HCT116 (cell line): ENCODE data around the gene RASGRF2. TPM values are rescaled to one million over a fixed set of nuclear protein-coding genes. Genes with fewer than 3 reads are reported as not detected.

ENCODE experiments used
- ATAC-seq: fragments of 200-7000 bp; cut with Tn5 transposase; 2 replicates; pipeline ENCODE4 v1.9.1; 2020; ENCODE audit warnings: mild to moderate bottlenecking, moderate library complexity
- BruUV-seq: library from RNA; stranded (reverse); fragments of 400-500 nt; replicated peaks from 2 replicates; lab custom pipeline; 2021; lab: Mats Ljungman, UMichigan
- CTCF ChIA-PET: fragments of 300-600 bp; sonication (Branson Sonifier 250); formaldehyde crosslinking; loops from one replicate; lab custom pipeline; 2021; ENCODE audit warnings: antibody characterized with exemption; lab: Charles Lee
- POLR2A ChIA-PET: fragments of 300-600, 350-600 bp; sonication (Branson Sonifier 250); formaldehyde crosslinking; loops from one replicate; lab custom pipeline; 2021; ENCODE audit warnings: antibody characterized with exemption; lab: Charles Lee
- RAD21 ChIA-PET, 2 experiments: fragments of 300-600 bp; sonication (Branson Sonifier 250); formaldehyde crosslinking; loops; one replicate each; lab custom pipeline; 2023; ENCODE audit warnings: low total read pairs in 2 of 2; ENCODE audit not compliant: uncharacterized antibody in 2 of 2, unreplicated experiment in 2 of 2, low non-redundant PET in 1 of 2; lab: Charles Lee
- DNase-seq: peaks from one replicate; pipeline ENCODE4 v3.0.0-alpha.2; 2010; ENCODE audit warnings: low read depth, low spot score
- H2AFZ ChIP-seq: fragments of 200-600 bp; shearing (Covaris generic), sonication (generic); 2 replicates; pipeline ENCODE4 v1.6.1; 2017; ENCODE audit warnings: low read depth, mixed run types, mixed read lengths, antibody characterized with exemption, low read length; ENCODE audit not compliant: poor library complexity, severe bottlenecking
- H3K27ac ChIP-seq: 2 replicates; pipeline ENCODE4 v1.5.1; 2012; ENCODE audit warnings: low read depth, low read length
- H3K27me3 ChIP-seq: fragments of 200-600 bp; sonication (generic); 2 replicates; pipeline ENCODE4 v1.6.1; 2016; ENCODE audit warnings: mixed run types, low read length, mixed read lengths; ENCODE audit not compliant: insufficient read depth
- H3K36me3 ChIP-seq, 2 experiments: fragments of 200-500 bp in 1 of 2; fragments of 200-600 bp in 1 of 2; sonication (Bioruptor generic) in 1 of 2; sonication (generic) in 1 of 2; 2 replicates each; pipeline versions ENCODE4 v1.5.1 to v1.6.1; 2014 to 2016; ENCODE audit warnings: low read length in 2 of 2, inconsistent platforms in 1 of 2, mixed read lengths in 1 of 2, mixed run types in 1 of 2; ENCODE audit not compliant: insufficient read depth in 2 of 2, control insufficient read depth in 1 of 2
- H3K4me1 ChIP-seq, 2 experiments: fragments of 200-600 bp in 1 of 2; sonication (generic) in 1 of 2; 2 replicates each; pipeline versions ENCODE4 v1.5.1 to v1.6.1; 2012 to 2017; ENCODE audit warnings: low read length in 2 of 2, inconsistent platforms in 1 of 2, mild to moderate bottlenecking in 1 of 2, mixed read lengths in 1 of 2, mixed run types in 1 of 2, moderate library complexity in 1 of 2; ENCODE audit not compliant: insufficient read depth in 2 of 2, control insufficient read depth in 1 of 2
- H3K4me2 ChIP-seq: fragments of 200-600 bp; sonication (generic); 2 replicates; pipeline ENCODE4 v1.6.1; 2017; ENCODE audit warnings: mixed run types, low read length, mixed read lengths
- H3K4me3 ChIP-seq, 2 experiments: fragments of 200-600 bp in 1 of 2; sonication (generic) in 1 of 2; replicated peaks in 1 of 2; 2 replicates each; pipeline ENCODE4 v1.5.1; 2011 to 2016; ENCODE audit warnings: low read length in 2 of 2, control low read depth in 1 of 2, low read depth in 1 of 2, mild to moderate bottlenecking in 1 of 2, mixed read lengths in 1 of 2, mixed run types in 1 of 2
- H3K79me2 ChIP-seq: fragments of 200-600 bp; sonication (generic); 2 replicates; pipeline ENCODE4 v1.6.1; 2017; ENCODE audit warnings: mild to moderate bottlenecking, mixed run types, low read length, moderate library complexity, mixed read lengths; ENCODE audit not compliant: insufficient read depth
- H3K9ac ChIP-seq: fragments of 200-600 bp; sonication (generic); 2 replicates; pipeline ENCODE4 v1.6.1; 2016; ENCODE audit warnings: low read length, mixed read lengths
- H3K9me2 ChIP-seq: fragments of 200-600 bp; sonication (generic), shearing (Covaris generic); 2 replicates; pipeline ENCODE4 v1.6.1; 2017; ENCODE audit warnings: mixed run types, mild to moderate bottlenecking, moderate library complexity; ENCODE audit not compliant: insufficient read depth
- H3K9me3 ChIP-seq, 2 experiments: fragments of 200-500 bp in 1 of 2; fragments of 200-600 bp in 1 of 2; sonication (Bioruptor generic) in 1 of 2; sonication (generic) in 1 of 2; 2 replicates each; pipeline ENCODE4 v1.6.1; 2014 to 2017; ENCODE audit warnings: low read length in 2 of 2, mixed read lengths in 2 of 2, inconsistent platforms in 1 of 2, low read depth in 1 of 2, mild to moderate bottlenecking in 1 of 2, mixed run types in 1 of 2, moderate library complexity in 1 of 2; ENCODE audit not compliant: control insufficient read depth in 1 of 2, insufficient read depth in 1 of 2
- H4K20me1 ChIP-seq: fragments of 200-600 bp; sonication (generic), shearing (Covaris generic); 2 replicates; pipeline ENCODE4 v1.6.1; 2017; ENCODE audit warnings: mixed run types, mild to moderate bottlenecking, moderate library complexity; ENCODE audit not compliant: insufficient read depth
- CBX3 ChIP-seq: IDR thresholded peaks from 2 replicates; pipeline ENCODE4 v1.6.1; 2012; ENCODE audit warnings: low read depth
- ELF1 ChIP-seq: IDR thresholded peaks from 2 replicates; pipeline ENCODE4 v1.6.1; 2012; ENCODE audit warnings: low read depth, borderline replicate concordance
- EZH2 ChIP-seq: fragments of 200-600 bp; sonication (generic); IDR thresholded peaks from 2 replicates; pipeline ENCODE4 v1.6.1; 2017; ENCODE audit warnings: antibody characterized with exemption, mixed run types
- POLR2A ChIP-seq: IDR thresholded peaks from 2 replicates; pipeline ENCODE4 v1.7.0; 2011; ENCODE audit warnings: borderline replicate concordance; ENCODE audit not compliant: insufficient read depth, insufficient read length; ENCODE audit errors: extremely low read depth
- RAD21 ChIP-seq: IDR thresholded peaks from 2 replicates; pipeline ENCODE4 v1.6.1; 2012; ENCODE audit warnings: low read depth, mild to moderate bottlenecking
- SRF ChIP-seq: IDR thresholded peaks from 2 replicates; pipeline ENCODE4 v1.6.1; 2012; ENCODE audit warnings: low read depth
- TCF7L2 ChIP-seq: IDR thresholded peaks from 2 replicates; pipeline ENCODE4 v1.7.0; 2011; ENCODE audit warnings: borderline replicate concordance, inconsistent platforms; ENCODE audit not compliant: insufficient read depth, insufficient read length; ENCODE audit errors: extremely low read depth
- ZFX ChIP-seq: fragments of 450-650 bp; IDR thresholded peaks from 2 replicates; pipeline ENCODE4 v1.6.1; 2017
- intact Hi-C: fragments of 100-400 bp; cut with micrococcal nuclease; formaldehyde crosslinking; loops from 2 replicates; pipeline ENCODE4 v1.10.0; 2022
- total RNA-seq: library from RNA; stranded (reverse); gene quantifications from one replicate; pipeline ENCODE4 v1.2.1, GENCODE V29; 2021; ENCODE audit not compliant: unreplicated experiment
- TF ChIP-seq, protein P1 (sequence below), 3 experiments: fragments of 200-600 bp in 1 of 3; sonication (generic) in 1 of 3; IDR thresholded peaks in 2 of 3; conservative IDR thresholded peaks in 1 of 3; 2 replicates each; pipeline ENCODE4 v1.5.1; 2012 to 2017; ENCODE audit warnings: low read depth in 2 of 3, low read length in 2 of 3, antibody characterized with exemption in 1 of 3, borderline replicate concordance in 1 of 3, control low read depth in 1 of 3, mild to moderate bottlenecking in 1 of 3, mixed read lengths in 1 of 3, mixed run types in 1 of 3, moderate library complexity in 1 of 3; ENCODE audit not compliant: insufficient read depth in 1 of 3
- TF ChIP-seq, protein P2 (sequence below): IDR thresholded peaks from 2 replicates; pipeline ENCODE4 v1.6.1; 2011; ENCODE audit warnings: mild to moderate bottlenecking, low read length, moderate library complexity; ENCODE audit not compliant: insufficient replicate concordance; ENCODE audit errors: extremely low read depth

Gene RASGRF2
- total RNA-seq, 1 experiment from 2014 or later, result 0.05 TPM

DNA sequence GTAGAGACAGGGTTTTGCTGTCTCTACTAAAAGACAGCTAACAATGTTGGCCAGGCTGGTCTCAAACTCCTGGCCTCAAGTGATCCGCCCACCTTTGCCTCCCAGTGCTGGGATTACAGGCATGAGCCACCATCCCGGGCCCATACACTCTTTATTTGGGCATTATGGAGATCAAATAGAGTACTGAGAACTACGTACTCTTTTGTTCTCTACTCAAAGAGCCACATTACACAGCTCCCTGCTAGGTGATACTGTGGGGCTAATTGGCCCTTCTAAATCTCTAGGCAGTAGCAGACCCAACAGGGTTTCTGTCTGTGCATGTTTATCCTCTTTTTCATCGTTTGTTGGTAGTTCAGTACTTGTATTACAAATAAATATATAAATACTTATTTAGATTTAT, 289.1 kb downstream of the RASGRF2 start (continued):
- TF ChIP-seq EZH2 (no peak), POLR2A (no peak), ELF1 (no peak), RAD21 (no peak), CBX3 (no peak), TCF7L2 (no peak)
- TF ChIP-seq, protein P1, sequence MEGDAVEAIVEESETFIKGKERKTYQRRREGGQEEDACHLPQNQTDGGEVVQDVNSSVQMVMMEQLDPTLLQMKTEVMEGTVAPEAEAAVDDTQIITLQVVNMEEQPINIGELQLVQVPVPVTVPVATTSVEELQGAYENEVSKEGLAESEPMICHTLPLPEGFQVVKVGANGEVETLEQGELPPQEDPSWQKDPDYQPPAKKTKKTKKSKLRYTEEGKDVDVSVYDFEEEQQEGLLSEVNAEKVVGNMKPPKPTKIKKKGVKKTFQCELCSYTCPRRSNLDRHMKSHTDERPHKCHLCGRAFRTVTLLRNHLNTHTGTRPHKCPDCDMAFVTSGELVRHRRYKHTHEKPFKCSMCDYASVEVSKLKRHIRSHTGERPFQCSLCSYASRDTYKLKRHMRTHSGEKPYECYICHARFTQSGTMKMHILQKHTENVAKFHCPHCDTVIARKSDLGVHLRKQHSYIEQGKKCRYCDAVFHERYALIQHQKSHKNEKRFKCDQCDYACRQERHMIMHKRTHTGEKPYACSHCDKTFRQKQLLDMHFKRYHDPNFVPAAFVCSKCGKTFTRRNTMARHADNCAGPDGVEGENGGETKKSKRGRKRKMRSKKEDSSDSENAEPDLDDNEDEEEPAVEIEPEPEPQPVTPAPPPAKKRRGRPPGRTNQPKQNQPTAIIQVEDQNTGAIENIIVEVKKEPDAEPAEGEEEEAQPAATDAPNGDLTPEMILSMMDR (IDR thresholded peaks at IDR 0.05 in 2 of 3, conservative IDR thresholded peaks at IDR 0.05 in 1 of 3; ENCODE audit: borderline replicate concordance in 1 of 3, insufficient read depth in 1 of 3, low read depth in 2 of 3, low read length in 2 of 3), result no peak
- TF ChIP-seq, protein P2, sequence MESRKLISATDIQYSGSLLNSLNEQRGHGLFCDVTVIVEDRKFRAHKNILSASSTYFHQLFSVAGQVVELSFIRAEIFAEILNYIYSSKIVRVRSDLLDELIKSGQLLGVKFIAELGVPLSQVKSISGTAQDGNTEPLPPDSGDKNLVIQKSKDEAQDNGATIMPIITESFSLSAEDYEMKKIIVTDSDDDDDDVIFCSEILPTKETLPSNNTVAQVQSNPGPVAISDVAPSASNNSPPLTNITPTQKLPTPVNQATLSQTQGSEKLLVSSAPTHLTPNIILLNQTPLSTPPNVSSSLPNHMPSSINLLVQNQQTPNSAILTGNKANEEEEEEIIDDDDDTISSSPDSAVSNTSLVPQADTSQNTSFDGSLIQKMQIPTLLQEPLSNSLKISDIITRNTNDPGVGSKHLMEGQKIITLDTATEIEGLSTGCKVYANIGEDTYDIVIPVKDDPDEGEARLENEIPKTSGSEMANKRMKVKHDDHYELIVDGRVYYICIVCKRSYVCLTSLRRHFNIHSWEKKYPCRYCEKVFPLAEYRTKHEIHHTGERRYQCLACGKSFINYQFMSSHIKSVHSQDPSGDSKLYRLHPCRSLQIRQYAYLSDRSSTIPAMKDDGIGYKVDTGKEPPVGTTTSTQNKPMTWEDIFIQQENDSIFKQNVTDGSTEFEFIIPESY, result no peak

DNA sequence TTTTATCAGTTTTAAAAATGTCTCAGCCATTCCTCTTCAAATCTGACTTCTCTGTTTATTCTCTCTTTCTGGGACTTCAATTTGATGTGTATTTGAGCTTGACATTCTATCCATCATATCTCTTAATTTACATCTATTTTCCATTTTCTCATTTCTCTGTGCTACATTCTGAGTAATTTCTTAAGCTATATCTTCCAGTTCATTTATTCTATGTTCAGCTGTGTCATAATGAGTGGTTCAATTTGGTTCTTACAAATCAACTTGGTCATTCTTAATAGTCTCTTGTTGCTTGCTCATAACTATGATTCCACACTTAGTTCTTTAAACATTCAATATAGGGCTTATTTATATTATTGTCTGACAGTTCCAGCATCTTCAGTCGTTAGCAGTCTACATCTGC, 289.8 kb downstream of the RASGRF2 start:
- Histone ChIP-seq H2AFZ (no peak overlapping the region), H3K4me3 (no peak overlapping the region), H3K9me2 (no peaks in the 10 kb centered on the region), H3K9ac (no peak overlapping the region), H3K4me1 (peaks cover 20 to 36% of the 10 kb centered on the region in 2 experiments), H4K20me1 (no peaks in the 10 kb centered on the region), H3K27me3 (no peaks in the 10 kb centered on the region), H3K27ac (no peak overlapping the region), H3K36me3 (no peaks in the 10 kb centered on the region), H3K79me2 (no peaks in the 10 kb centered on the region), H3K4me2 (no peak overlapping the region), H3K9me3 (no peaks in the 10 kb centered on the region)
- DNase-seq (no peak), ATAC-seq (no peak)
- no TSS peak for BruUV-seq
- ChIA-PET CTCF (no interaction called here), POLR2A (no interaction called here), RAD21 (no interaction called here)
- no peak for TF ChIP-seq TCF7L2
- no peak for TF ChIP-seq ZFX
- TF ChIP-seq SRF, result no peak
- TF ChIP-seq EZH2, result no peak
- no peak for TF ChIP-seq POLR2A
- TF ChIP-seq ELF1, result no peak
- intact Hi-C loops, result no loop called here
